Activated CD8-positive, alpha-beta T cell treated with anti-CD3 and anti-CD28 coated beads for 36 hours (primary cell): ENCODE data around the gene MTUS2. TPM values are rescaled to one million over a fixed set of nuclear protein-coding genes. Genes with fewer than 3 reads are reported as not detected.

Experiments
- ATAC-seq: fragments of 200-7000 bp; cut with Tn5 transposase; one replicate; pipeline ENCODE4 v1.10.0; 2021; ENCODE audit warnings: mild to moderate bottlenecking, moderate library complexity
- CTCF ChIA-PET: fragments of 350-600 bp; sonication (Branson Sonifier 250); formaldehyde crosslinking; loops from one replicate; lab custom pipeline; 2021; ENCODE audit warnings: antibody characterized with exemption; lab: Charles Lee
- POLR2A ChIA-PET: fragments of 350-600 bp; sonication (Branson Sonifier 250); formaldehyde crosslinking; loops from one replicate; lab custom pipeline; 2021; ENCODE audit warnings: antibody characterized with exemption; lab: Charles Lee
- DNase-seq: peaks from one replicate; pipeline ENCODE4 v3.0.0-alpha.2; 2020
- H3K27ac Mint-ChIP-seq: one replicate; pipeline ENCODE4 v1.8.0; 2021; ENCODE audit warnings: mild to moderate bottlenecking, mixed read lengths
- H3K27me3 Mint-ChIP-seq: one replicate; pipeline ENCODE4 v1.8.0; 2021; ENCODE audit warnings: mixed read lengths
- H3K36me3 Mint-ChIP-seq: one replicate; pipeline ENCODE4 v1.8.0; 2021; ENCODE audit warnings: low read depth, mixed read lengths
- H3K4me1 Mint-ChIP-seq: one replicate; pipeline ENCODE4 v1.8.0; 2021; ENCODE audit warnings: low read depth, mixed read lengths
- H3K4me3 Mint-ChIP-seq: one replicate; pipeline ENCODE4 v1.8.0; 2021; ENCODE audit warnings: mild to moderate bottlenecking, moderate library complexity, mixed read lengths
- H3K9me3 Mint-ChIP-seq: one replicate; pipeline ENCODE4 v1.8.0; 2021; ENCODE audit warnings: mixed read lengths
- intact Hi-C: fragments of 100-400 bp; cut with micrococcal nuclease; formaldehyde crosslinking; loops from one replicate; pipeline ENCODE4 v1.10.0; 2022
- total RNA-seq, 2 experiments: library from RNA; stranded (reverse); gene quantifications; one replicate each; pipeline ENCODE4 v1.2.3, GENCODE V29; 2021
- TF ChIP-seq, protein P1 (sequence below): fragments of 200-600 bp; IDR thresholded peaks from one replicate; pipeline ENCODE4 v1.8.0; 2022; ENCODE audit warnings: antibody characterized with exemption, mild to moderate bottlenecking

Gene MTUS2
- total RNA-seq, 2 experiments from 2014 or later, result not detected

DNA sequence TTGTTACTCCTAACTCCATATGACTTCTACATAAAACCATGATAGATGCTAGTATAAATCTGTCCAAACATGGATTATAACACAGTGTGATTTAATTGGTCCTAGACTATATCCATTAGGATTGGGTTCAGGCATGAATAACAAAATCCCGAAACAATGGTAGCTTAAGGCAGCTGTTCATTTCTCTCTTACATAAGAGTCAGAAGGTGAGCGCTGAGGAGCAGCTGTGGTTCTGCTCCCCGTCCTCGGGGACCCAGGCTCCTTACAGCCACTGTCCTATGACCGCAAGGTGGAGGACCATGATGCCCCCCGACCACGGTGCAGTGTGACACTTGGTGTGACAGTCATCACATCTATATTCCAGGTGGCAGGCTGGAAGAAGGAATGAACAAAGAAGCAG lies 629.6 kb downstream of the MTUS2 start:
- POLR2A ChIA-PET, result no interaction called here
- intact Hi-C loops, result no loop called here
- Mint-ChIP-seq H3K27me3 (peaks cover 12% of the 10 kb centered on the region), H3K27ac (no peak overlapping the region), H3K4me1 (no peaks in the 10 kb centered on the region), H3K4me3 (no peak overlapping the region), H3K36me3 (no peaks in the 10 kb centered on the region), H3K9me3 (no peaks in the 10 kb centered on the region)
- TF ChIP-seq, protein P1, sequence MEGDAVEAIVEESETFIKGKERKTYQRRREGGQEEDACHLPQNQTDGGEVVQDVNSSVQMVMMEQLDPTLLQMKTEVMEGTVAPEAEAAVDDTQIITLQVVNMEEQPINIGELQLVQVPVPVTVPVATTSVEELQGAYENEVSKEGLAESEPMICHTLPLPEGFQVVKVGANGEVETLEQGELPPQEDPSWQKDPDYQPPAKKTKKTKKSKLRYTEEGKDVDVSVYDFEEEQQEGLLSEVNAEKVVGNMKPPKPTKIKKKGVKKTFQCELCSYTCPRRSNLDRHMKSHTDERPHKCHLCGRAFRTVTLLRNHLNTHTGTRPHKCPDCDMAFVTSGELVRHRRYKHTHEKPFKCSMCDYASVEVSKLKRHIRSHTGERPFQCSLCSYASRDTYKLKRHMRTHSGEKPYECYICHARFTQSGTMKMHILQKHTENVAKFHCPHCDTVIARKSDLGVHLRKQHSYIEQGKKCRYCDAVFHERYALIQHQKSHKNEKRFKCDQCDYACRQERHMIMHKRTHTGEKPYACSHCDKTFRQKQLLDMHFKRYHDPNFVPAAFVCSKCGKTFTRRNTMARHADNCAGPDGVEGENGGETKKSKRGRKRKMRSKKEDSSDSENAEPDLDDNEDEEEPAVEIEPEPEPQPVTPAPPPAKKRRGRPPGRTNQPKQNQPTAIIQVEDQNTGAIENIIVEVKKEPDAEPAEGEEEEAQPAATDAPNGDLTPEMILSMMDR, result no peak
- DNase-seq (no peak), ATAC-seq (no peak)
- CTCF ChIA-PET, result no interaction called here

DNA sequence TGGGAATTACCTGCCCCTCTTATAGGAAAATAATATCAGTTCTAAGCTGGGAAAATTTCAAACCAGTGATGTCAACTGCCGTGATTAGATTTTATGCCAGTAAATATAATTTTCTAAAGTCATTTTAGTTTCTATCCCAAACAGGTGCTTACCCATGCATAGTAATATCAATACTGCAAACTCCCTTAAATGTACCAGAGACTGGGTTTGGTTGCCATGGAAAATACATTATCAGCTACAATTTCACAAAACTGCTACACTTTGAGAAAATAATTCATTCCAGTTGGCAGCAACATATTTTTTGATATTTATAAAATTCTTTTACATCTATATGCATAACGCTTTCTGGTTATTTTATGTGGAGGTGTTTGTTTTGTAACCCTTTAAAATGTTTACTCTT lies 631.8 kb downstream of the MTUS2 start:
- POLR2A ChIA-PET, result interaction anchor here (0.6 kb wide), 1 partner anchor 15 kb away, joined by 3 read pairs; no protein-coding TSS in a partner anchor
- no peak overlapping the region for H3K27ac Mint-ChIP-seq
- no peak for DNase-seq

DNA sequence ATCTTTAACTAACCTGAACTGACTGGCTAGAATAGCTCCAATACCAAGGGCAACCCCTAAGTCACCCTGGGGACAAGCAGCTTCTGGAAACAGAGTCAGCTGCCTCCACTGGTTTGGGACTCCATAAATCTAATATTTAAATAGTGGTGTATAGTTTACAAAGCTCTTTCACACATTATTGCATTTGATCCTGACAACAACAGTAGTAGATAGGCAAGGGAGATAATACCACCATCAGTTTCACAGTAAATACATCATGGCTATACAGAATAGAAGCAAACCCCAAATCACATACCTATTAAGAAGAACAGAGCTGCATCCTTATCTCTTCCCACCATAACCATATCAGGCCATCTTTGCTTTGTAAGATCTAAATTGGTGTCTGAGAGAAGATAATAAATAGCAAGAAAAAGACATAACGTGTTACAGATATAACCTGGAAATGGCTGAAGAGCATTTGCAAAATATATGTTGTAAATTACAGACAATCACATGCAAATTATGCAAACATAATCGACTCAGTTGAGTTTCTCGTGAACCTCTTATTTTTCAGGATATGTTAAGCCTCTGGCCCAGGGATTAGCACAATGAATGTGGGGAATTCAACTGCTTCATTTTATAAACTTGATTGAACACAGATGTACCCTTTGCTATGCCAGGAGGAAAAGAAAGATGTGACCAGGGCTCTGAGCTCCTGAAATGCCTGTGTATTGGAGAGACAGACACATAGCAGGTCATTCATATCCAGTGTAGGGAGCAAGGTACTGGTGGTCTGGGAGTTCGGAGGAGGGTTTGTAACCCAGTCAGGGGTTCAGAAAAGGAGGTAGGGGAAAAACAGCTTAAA lies 632.9 kb downstream of the MTUS2 start:
- H3K4me3 Mint-ChIP-seq, result no peak overlapping the region
- H3K27me3 Mint-ChIP-seq, result peaks cover 14% of the 10 kb centered on the region
- no peaks in the 10 kb centered on the region for H3K9me3 Mint-ChIP-seq
- no peaks in the 10 kb centered on the region for H3K4me1 Mint-ChIP-seq
- ATAC-seq (no peak), DNase-seq (no peak)
- no peaks in the 10 kb centered on the region for H3K36me3 Mint-ChIP-seq
- ChIA-PET CTCF (interaction anchor here (2.0 kb wide), 1 partner anchor 19 kb away, joined by 7 read pairs; no protein-coding TSS in a partner anchor), POLR2A (no interaction called here)
- no peak overlapping the region for H3K27ac Mint-ChIP-seq
- TF ChIP-seq, protein P1, result no peak
- intact Hi-C loops, result no loop called here

More for the DNA sequence above, 631.8 kb downstream of the MTUS2 start:
- no peaks in the 10 kb centered on the region for H3K9me3 Mint-ChIP-seq
- CTCF ChIA-PET, result interaction anchor here (0.9 to 1.7 kb wide), 3 partner anchors 20 to 56 kb away, joined by 3 to 8 read pairs (median 5); no protein-coding TSS in a partner anchor
- intact Hi-C loops, result no loop called here
- no peak overlapping the region for H3K4me3 Mint-ChIP-seq
- no peaks in the 10 kb centered on the region for H3K36me3 Mint-ChIP-seq
- H3K4me1 Mint-ChIP-seq, result no peaks in the 10 kb centered on the region
- TF ChIP-seq, protein P1, result no peak
- no peak for ATAC-seq
- peaks cover 15% of the 10 kb centered on the region for H3K27me3 Mint-ChIP-seq

DNA sequence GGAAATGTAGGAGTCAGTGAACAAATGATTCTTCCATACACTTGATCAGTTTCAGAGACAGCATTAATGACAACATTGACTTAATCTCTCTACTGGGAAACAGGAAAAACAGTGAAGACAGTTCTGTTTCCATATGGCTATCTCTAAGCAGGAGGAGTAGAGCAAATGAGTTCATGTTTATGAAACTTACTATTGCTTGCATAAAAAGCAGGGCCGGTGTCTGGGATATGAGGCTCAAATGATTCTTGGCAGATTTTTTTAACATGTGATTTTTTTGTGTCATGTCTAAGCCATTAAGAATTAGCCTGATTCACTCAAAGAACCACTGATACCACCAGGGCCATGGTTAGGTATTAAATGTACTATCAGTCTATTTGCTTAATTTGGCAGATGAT lies 633.5 kb downstream of the MTUS2 start:
- ChIA-PET CTCF (interaction anchor here (2.0 kb wide), 1 partner anchor 19 kb away, joined by 7 read pairs; no protein-coding TSS in a partner anchor), POLR2A (interaction anchor here (0.6 kb wide), 1 partner anchor 1022 kb away, joined by 3 read pairs; no protein-coding TSS in a partner anchor)
- ATAC-seq, result no peak
- no peak for DNase-seq
- no peaks in the 10 kb centered on the region for H3K36me3 Mint-ChIP-seq
- no peak overlapping the region for H3K27ac Mint-ChIP-seq
- intact Hi-C loops, result no loop called here
- TF ChIP-seq, protein P1, result no peak
- H3K27me3 Mint-ChIP-seq, result peaks cover 13% of the 10 kb centered on the region
- no peaks in the 10 kb centered on the region for H3K4me1 Mint-ChIP-seq
- H3K4me3 Mint-ChIP-seq, result no peak overlapping the region
- H3K9me3 Mint-ChIP-seq, result no peaks in the 10 kb centered on the region
